Measurements from ENCODE around the gene FAM50A. TPM values are rescaled to one million over a fixed set of nuclear protein-coding genes. Genes with fewer than 3 reads are reported as not detected.

The FAM50A gene
- total RNA-seq, 1 experiment from 2014 or later = 57.4 TPM

DNA sequence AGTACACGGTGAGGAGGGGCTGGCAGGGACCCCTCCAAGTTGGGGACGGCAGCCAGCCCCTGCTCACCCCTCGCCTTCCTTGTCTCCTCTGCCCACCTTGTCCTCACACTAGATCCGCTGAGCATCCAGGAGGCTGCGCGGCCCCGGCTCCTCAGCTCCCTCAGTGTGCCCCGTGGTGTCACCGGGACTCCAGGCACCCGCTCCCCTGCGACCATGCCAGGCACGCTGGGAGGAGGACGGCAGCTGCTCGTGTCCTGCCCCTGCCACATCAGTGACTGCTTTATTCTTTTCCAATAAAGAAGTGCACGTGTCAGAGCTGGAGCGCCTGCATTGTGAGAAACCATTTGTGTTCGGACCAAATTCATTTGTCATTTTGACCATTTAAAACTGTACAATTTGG is 6.4 kb downstream of the FAM50A start:
- H3K4me1 ChIP-seq (ENCODE audit: insufficient read depth, low read length) = no peaks in the 10 kb centered on the region
- no peaks in the 10 kb centered on the region for H3K27me3 ChIP-seq (ENCODE audit: insufficient read depth, low read length)
- WGBS (ENCODE audit: extremely low coverage, insufficient read length, low lambda C conversion rate) = no CpG with 5 or more reads among the region's 17 CpGs
- no peak overlapping the region for H2BK12ac ChIP-seq (ENCODE audit: insufficient read length, low read depth, low read length)
- H3K4me2 ChIP-seq (ENCODE audit: insufficient read depth, insufficient read length, low read length) = no peak overlapping the region
- H4K20me1 ChIP-seq (ENCODE audit: control insufficient read depth, insufficient read depth, insufficient read length) = no peaks in the 10 kb centered on the region
- no peaks in the 10 kb centered on the region for H3K79me1 ChIP-seq (ENCODE audit: insufficient read depth, low read depth, low read length, poor library complexity, severe bottlenecking)
- H2BK20ac ChIP-seq (ENCODE audit: low read depth, low read length, poor library complexity, severe bottlenecking) = no peak overlapping the region
- H2AK5ac ChIP-seq (ENCODE audit: insufficient read length, low read length) = no peak overlapping the region
- H3K27ac ChIP-seq (ENCODE audit: insufficient read length, low read depth, low read length) = no peak overlapping the region
- H3K23ac ChIP-seq (ENCODE audit: insufficient read length, low read depth, low read length) = no peak overlapping the region
- H4K5ac ChIP-seq (ENCODE audit: insufficient read length, low read depth, low read length) = no peak overlapping the region
- no peak overlapping the region for H2BK120ac ChIP-seq (ENCODE audit: low read depth, low read length, poor library complexity, severe bottlenecking)
- H3K9me3 Mint-ChIP-seq = peaks cover 70 to 90% of the 10 kb centered on the region in 2 experiments
- H2AFZ ChIP-seq (ENCODE audit: low read length) = no peak overlapping the region
- H4K8ac ChIP-seq (replicated peaks; ENCODE audit: insufficient read length, low read depth, low read length) = no peak overlapping the region
- peaks cover 30% of the 10 kb centered on the region for H3K9me3 ChIP-seq (ENCODE audit: control insufficient read depth, low read depth, low read length)
- TF ChIP-seq, protein P1, sequence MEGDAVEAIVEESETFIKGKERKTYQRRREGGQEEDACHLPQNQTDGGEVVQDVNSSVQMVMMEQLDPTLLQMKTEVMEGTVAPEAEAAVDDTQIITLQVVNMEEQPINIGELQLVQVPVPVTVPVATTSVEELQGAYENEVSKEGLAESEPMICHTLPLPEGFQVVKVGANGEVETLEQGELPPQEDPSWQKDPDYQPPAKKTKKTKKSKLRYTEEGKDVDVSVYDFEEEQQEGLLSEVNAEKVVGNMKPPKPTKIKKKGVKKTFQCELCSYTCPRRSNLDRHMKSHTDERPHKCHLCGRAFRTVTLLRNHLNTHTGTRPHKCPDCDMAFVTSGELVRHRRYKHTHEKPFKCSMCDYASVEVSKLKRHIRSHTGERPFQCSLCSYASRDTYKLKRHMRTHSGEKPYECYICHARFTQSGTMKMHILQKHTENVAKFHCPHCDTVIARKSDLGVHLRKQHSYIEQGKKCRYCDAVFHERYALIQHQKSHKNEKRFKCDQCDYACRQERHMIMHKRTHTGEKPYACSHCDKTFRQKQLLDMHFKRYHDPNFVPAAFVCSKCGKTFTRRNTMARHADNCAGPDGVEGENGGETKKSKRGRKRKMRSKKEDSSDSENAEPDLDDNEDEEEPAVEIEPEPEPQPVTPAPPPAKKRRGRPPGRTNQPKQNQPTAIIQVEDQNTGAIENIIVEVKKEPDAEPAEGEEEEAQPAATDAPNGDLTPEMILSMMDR (conservative IDR thresholded peaks at IDR 0.05) = no peak
- no peak for DNase-seq
- H3K79me2 ChIP-seq (ENCODE audit: insufficient read depth, low read length) = no peaks in the 10 kb centered on the region
- no peak overlapping the region for H3T11ph ChIP-seq (ENCODE audit: low read length)
- no peak overlapping the region for H3K56ac ChIP-seq (ENCODE audit: insufficient read length, low read depth, low read length)
- H3K4ac ChIP-seq (ENCODE audit: low read depth, low read length) = no peak overlapping the region
- H3K14ac ChIP-seq (ENCODE audit: insufficient read depth, low read length) = no peak overlapping the region
- no peak overlapping the region for H3K4me3 Mint-ChIP-seq
- no peak overlapping the region for H3K27ac Mint-ChIP-seq
- H3K36me3 Mint-ChIP-seq (ENCODE audit: insufficient read depth in 1 of 3, low read depth in 3 of 3) = peaks cover 35 to 57% (median 54%) of the 10 kb centered on the region in 3 experiments
- no peaks in the 10 kb centered on the region for H3K23me2 ChIP-seq (ENCODE audit: insufficient read length, low read depth, low read length, poor library complexity, severe bottlenecking)
- H3K9ac ChIP-seq (ENCODE audit: extremely low read depth, insufficient read length, low read length) = no peak overlapping the region
- H2BK5ac ChIP-seq (ENCODE audit: insufficient read length, low read length) = no peak overlapping the region
- no peak overlapping the region for H3K18ac ChIP-seq (ENCODE audit: insufficient read length, low read depth, low read length)
- H3K27me3 Mint-ChIP-seq (ENCODE audit: low read depth) = peaks cover 8% of the 10 kb centered on the region
- no peaks in the 10 kb centered on the region for H3K4me1 Mint-ChIP-seq
- no peak overlapping the region for H4K91ac ChIP-seq (ENCODE audit: insufficient read length, low read depth, low read length)
- H2BK15ac ChIP-seq (ENCODE audit: low read depth, low read length) = no peak overlapping the region
